Stimulated activated memory B cell treated with anti-CD40 and anti-IgM and Interleukin-4, amounts not matched to agents 10 μg/mL and 1 μg/mL and 100 μg/mL, for 72 hours (primary cell): ENCODE measurements around the gene ZCCHC4.
"Not testable (repeated sequence)": the region's sequence is repeated elsewhere in the genome, so short reads cannot be mapped to it uniquely, and the experiment has no call there.

Experiments used
- ATAC-seq: fragments of 150-1000 bp; cut with Tn5 transposase; 2 replicates; pipeline ENCODE4 v1.10.0; 2021
- H3K27ac Mint-ChIP-seq: one replicate; pipeline ENCODE4 v1.8.0; 2022; ENCODE audit warnings: mild to moderate bottlenecking, mixed read lengths
- H3K27me3 Mint-ChIP-seq: one replicate; pipeline ENCODE4 v1.8.0; 2022; ENCODE audit warnings: mixed read lengths
- H3K36me3 Mint-ChIP-seq: one replicate; pipeline ENCODE4 v1.8.0; 2022; ENCODE audit warnings: mixed read lengths
- H3K4me1 Mint-ChIP-seq: one replicate; pipeline ENCODE4 v1.8.0; 2022; ENCODE audit warnings: mixed read lengths
- H3K4me3 Mint-ChIP-seq: one replicate; pipeline ENCODE4 v1.8.0; 2022; ENCODE audit warnings: mild to moderate bottlenecking, moderate library complexity, mixed read lengths
- H3K9me3 Mint-ChIP-seq: one replicate; pipeline ENCODE4 v1.8.0; 2022; ENCODE audit warnings: mixed read lengths

ZCCHC4 gene

DNA sequence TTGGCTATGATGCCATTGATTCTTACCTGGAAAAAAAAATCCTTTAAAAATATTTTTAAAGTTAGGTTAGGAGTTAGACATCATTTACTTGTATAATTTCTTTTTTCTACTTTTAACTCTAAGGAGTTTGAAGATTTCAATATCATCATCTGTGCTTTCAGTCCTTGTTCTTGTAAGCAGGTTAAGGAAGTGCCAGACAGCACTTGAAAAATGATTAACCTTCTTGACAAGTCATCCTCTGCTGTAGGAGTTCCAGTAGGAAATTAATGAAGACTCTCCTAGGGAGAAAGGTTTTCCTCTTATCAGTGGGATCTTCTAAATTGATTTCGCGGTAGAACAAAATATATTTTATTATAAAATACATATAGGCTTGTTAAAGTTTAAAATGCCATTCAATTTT, 35.4 kb downstream of the ZCCHC4 start:
- no peak overlapping the region for H3K4me3 Mint-ChIP-seq

DNA sequence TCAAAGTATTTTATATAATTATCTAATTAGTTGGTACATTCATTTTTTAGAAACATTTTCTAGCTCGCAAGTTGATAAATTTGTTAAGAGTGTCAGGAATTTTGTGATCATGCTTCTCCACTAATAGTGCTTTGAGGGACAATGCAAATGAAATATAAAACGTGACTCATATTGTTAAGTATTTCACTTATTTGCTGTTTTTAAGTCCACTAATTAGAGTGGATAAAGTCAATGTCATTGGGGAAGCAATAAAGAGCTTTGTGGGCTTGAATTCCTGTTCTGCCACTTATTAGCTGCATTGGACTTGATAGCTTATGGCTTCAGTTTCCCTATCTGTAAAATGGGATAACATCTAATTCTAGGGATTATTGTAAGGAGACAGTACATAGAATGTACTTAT, 38.0 kb downstream of the ZCCHC4 start:
- Mint-ChIP-seq H3K27me3 (no peaks in the 10 kb centered on the region), H3K9me3 (no peaks in the 10 kb centered on the region), H3K36me3 (peaks cover 15% of the 10 kb centered on the region), H3K4me1 (peaks cover 8% of the 10 kb centered on the region), H3K4me3 (no peak overlapping the region), H3K27ac (no peak overlapping the region)
- ATAC-seq = no peak

More for the DNA sequence above, 35.4 kb downstream of the ZCCHC4 start:
- no peak for ATAC-seq
- no peaks in the 10 kb centered on the region for H3K27me3 Mint-ChIP-seq
- H3K27ac Mint-ChIP-seq = no peak overlapping the region
- peaks cover 8% of the 10 kb centered on the region for H3K4me1 Mint-ChIP-seq
- peaks cover 15% of the 10 kb centered on the region for H3K36me3 Mint-ChIP-seq
- no peaks in the 10 kb centered on the region for H3K9me3 Mint-ChIP-seq

DNA sequence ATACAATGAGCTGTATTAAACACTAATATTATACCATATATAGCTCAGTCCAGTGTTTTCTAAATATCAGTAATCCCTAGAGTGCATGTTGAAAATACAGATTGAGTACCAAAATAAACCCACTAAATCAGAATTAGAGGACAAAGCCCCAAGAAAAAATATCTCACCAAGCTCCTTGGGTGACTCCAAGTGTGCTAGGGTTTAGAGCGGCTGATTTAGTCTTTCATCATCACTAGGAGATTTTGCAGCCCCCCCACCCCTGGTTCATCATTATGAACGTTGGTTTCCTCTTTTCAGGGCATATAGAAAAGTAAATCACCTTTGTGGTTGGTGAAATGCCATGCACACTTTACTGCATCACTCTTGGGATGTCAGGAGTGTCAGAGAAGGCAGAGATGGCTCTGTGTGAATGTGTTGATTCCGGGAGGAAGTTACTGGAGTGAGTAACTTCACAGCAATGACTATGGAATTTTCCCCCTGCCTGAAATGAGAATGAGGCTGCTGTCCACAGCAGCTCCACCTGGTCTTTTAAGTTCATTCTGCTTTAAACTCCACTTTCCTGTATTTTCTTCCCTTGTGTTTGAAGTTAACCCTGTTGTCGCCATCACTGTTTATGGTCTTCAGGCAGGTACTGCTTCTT, 39.3 kb downstream of the ZCCHC4 start:
- no peak overlapping the region for H3K27ac Mint-ChIP-seq
- no peak for ATAC-seq
- no peak overlapping the region for H3K4me3 Mint-ChIP-seq
- peaks cover 2% of the 10 kb centered on the region for H3K4me1 Mint-ChIP-seq
- H3K36me3 Mint-ChIP-seq = peaks cover 16% of the 10 kb centered on the region
- no peaks in the 10 kb centered on the region for H3K27me3 Mint-ChIP-seq
- H3K9me3 Mint-ChIP-seq = no peaks in the 10 kb centered on the region

DNA sequence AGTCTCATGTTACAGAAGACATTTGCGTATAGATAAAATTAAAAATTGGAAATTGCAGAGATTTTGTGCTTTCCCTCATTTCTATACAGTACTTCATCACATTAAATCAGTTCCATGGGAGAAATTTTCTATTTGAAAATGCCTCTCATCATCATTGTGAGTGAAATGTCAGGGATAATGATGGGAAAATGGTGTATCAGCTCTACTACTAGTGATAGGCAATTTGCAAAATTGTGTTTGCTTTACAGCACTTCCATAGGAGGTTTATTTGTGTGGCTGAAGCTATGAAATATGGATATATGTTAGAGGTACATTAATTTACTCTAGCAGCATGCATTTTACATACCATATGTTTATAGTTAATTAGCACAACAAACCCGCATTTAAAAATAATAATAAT, 43.5 kb downstream of the ZCCHC4 start:
- Mint-ChIP-seq H3K9me3 (peaks cover 3% of the 10 kb centered on the region), H3K4me1 (no peaks in the 10 kb centered on the region), H3K4me3 (no peak overlapping the region), H3K27me3 (no peaks in the 10 kb centered on the region), H3K36me3 (peaks cover 39% of the 10 kb centered on the region), H3K27ac (no peak overlapping the region)
- ATAC-seq = no peak

DNA sequence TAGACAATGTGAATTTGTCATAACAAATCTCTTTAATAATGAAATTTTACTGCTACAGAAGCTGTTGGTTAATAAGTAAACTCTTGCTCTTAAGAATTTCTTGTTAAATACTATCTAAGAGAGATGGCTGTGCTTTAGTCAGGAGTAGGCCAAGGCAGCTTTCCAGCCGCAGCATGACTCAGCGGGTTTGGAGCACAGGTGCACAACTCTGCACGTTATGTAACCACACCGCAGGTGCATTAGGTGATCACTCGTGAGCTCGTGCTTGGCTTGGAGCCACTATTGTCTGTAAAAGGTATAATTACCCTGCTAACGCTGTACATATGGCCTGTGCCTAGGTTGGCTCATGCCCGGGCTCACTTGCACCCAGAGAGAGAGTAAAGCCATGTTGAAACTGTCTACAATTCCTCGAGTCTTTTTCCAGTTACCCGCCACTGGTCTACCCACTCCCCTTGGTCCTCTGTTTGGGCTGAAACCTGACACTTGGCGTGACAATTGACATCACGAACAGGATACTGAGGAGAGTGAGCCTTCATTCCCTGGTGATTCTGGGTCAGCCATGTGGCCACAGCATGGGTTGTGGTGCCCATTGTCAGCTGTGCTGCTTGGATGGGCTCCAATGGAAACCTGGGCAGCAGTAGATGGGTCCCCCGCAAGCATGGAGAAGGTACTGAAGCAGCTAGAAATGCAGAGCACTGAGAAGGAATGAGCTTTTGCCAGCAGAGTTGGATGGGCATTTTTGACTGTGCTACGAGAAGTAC, 46.1 kb downstream of the ZCCHC4 start:
- Mint-ChIP-seq H3K4me1 (no peaks in the 10 kb centered on the region), H3K9me3 (peaks cover 3% of the 10 kb centered on the region), H3K27me3 (no peaks in the 10 kb centered on the region), H3K27ac (no peak overlapping the region), H3K4me3 (no peak overlapping the region), H3K36me3 (peaks cover 43% of the 10 kb centered on the region)
- no peak for ATAC-seq

DNA sequence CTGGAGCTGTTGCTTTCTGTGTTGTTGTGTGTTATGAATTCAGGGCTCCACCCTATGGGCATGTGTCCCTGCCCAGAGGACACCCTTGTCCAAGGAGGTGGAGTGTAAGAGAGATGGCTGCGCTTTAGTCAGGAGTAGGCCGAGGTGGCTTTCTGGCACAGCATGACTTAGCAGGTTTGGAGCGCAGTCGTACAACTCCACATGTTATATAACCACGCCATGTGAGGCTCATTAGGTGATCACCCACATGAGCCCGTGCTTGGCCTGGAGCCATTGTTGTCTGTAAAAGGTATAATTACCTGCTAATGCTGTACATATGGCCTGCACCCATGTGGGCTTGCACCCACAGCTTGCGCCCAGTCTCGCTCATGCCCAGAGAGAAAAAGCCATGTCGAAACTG, 48.7 kb downstream of the ZCCHC4 start:
- Mint-ChIP-seq H3K27me3 (no peaks in the 10 kb centered on the region), H3K27ac (no peak overlapping the region), H3K36me3 (peaks cover 46% of the 10 kb centered on the region), H3K4me3 (no peak overlapping the region), H3K9me3 (peaks cover 3% of the 10 kb centered on the region), H3K4me1 (no peaks in the 10 kb centered on the region)
- ATAC-seq = no peak

DNA sequence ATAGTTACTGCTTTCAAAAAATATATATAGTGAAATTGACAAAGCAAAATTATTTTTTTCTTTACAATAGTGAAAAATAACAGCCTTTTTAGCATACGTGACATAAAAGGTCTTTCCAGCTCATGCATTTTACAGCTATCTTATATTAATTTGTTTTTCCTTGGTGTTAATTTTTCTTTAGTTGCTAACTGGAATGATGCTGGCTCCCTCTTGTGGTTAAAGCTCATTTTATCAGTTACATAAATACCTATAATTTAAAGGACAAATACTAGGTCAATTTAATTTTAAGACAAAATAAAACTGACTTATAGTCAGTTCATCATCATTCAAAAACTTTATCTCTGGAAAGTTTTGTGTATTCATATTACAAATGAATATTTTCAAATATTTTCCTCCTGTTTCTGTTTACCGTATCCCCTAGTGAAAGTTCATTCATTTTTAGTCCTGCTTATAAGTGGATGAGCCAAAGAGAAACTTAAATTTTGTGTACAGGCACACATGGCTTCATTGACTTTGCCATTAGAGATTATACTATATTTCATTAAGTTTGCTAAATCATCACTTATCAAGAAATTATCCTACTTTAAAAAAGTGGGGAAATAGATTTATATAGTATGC, 54.5 kb downstream of the ZCCHC4 start:
- no peaks in the 10 kb centered on the region for H3K9me3 Mint-ChIP-seq
- H3K27ac Mint-ChIP-seq = no peak overlapping the region
- H3K4me3 Mint-ChIP-seq = no peak overlapping the region
- ATAC-seq = no peak
- peaks cover 26% of the 10 kb centered on the region for H3K36me3 Mint-ChIP-seq
- no peaks in the 10 kb centered on the region for H3K4me1 Mint-ChIP-seq
- no peaks in the 10 kb centered on the region for H3K27me3 Mint-ChIP-seq

DNA sequence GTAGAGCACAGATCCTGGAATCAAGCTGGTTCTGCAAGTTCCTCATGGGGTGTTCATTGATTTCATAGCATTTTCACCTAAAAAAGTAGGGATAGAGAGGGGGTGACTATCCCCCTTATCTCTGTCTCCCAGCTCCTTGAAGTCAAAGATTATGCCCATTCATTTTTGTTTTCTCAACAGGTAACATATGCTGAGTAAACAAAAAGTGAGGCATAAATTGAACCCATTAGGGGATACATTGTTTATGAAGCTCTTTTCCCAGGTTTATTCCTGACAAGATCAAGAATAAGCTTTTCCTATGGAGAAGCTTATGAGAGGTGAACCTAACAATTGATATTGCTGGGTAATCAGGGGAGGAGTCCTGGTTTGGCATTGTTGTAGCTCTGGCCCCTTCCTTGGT, 55.3 kb downstream of the ZCCHC4 start:
- H3K27ac Mint-ChIP-seq = no peak overlapping the region
- H3K9me3 Mint-ChIP-seq = no peaks in the 10 kb centered on the region
- H3K4me1 Mint-ChIP-seq = no peaks in the 10 kb centered on the region
- no peak overlapping the region for H3K4me3 Mint-ChIP-seq
- H3K36me3 Mint-ChIP-seq = peaks cover 26% of the 10 kb centered on the region
- no peaks in the 10 kb centered on the region for H3K27me3 Mint-ChIP-seq
- no peak for ATAC-seq

DNA sequence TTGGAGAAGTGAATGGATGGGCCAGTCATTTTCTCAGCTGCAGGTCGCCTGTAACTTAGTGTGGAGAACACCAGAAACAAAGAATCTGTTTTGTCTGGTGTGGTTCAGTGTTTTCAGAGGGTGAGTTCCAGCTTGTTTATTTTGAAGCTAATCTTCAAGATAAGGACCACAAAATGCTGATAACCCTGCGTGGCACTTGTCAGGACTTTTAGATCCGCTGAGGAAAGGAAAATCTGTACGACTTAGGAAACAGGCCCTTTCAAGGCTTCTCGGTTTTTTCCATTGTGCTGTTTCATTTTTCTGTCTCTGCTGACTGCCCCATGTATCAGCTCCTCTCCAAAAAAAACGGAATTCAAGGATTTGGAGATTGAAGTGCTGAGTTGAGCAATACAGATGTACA, 55.7 kb downstream of the ZCCHC4 start:
- H3K4me1 Mint-ChIP-seq = no peaks in the 10 kb centered on the region
- no peaks in the 10 kb centered on the region for H3K27me3 Mint-ChIP-seq
- peaks cover 26% of the 10 kb centered on the region for H3K36me3 Mint-ChIP-seq
- no peak for ATAC-seq
- H3K4me3 Mint-ChIP-seq = no peak overlapping the region
- no peaks in the 10 kb centered on the region for H3K9me3 Mint-ChIP-seq
- no peak overlapping the region for H3K27ac Mint-ChIP-seq

DNA sequence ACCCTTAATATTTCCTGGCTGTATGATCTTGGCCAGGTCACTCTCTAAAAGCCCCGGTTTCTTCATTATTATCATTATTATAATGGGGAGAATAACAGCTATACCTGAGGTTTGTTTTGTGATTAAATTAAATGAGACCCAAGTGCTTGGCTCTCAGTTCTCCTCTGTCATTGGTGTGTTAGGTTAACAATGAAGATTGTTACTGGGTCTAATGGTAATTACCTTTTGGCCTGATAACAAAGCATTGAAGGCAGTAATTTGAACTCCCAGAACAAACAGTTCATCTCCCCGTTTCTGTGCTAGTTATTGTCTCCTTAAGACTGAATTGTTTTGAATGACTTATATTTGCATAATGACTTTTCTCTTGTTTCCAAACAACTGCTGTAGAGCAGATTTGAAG, 57.7 kb downstream of the ZCCHC4 start:
- Mint-ChIP-seq H3K9me3 (no peaks in the 10 kb centered on the region), H3K4me3 (no peak overlapping the region), H3K4me1 (no peaks in the 10 kb centered on the region), H3K27me3 (no peaks in the 10 kb centered on the region), H3K36me3 (peaks cover 13% of the 10 kb centered on the region), H3K27ac (no peak overlapping the region)
- ATAC-seq = no peak

DNA sequence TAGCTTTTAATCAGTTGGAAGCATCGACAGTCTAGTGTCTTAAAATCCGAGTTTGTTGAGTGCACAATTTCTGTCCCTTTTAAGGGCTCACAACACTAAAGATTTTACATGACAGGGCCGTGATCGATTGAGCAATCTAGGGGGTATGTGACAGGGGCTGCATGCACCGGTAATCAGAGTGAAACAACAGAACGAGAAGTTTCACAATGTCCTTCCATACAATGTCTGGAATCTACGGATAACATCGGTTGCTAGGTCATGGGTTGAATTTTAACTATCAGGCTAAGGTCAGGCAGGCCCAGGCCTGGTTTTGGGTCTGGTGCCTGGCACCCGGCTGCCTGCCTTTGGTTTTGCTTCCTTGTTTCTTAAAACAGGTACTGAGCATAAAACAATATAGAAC, 60.0 kb downstream of the ZCCHC4 start:
- not testable (repeated sequence) for H3K27ac Mint-ChIP-seq, H3K36me3 Mint-ChIP-seq, H3K27me3 Mint-ChIP-seq, H3K9me3 Mint-ChIP-seq, ATAC-seq, H3K4me1 Mint-ChIP-seq, H3K4me3 Mint-ChIP-seq

DNA sequence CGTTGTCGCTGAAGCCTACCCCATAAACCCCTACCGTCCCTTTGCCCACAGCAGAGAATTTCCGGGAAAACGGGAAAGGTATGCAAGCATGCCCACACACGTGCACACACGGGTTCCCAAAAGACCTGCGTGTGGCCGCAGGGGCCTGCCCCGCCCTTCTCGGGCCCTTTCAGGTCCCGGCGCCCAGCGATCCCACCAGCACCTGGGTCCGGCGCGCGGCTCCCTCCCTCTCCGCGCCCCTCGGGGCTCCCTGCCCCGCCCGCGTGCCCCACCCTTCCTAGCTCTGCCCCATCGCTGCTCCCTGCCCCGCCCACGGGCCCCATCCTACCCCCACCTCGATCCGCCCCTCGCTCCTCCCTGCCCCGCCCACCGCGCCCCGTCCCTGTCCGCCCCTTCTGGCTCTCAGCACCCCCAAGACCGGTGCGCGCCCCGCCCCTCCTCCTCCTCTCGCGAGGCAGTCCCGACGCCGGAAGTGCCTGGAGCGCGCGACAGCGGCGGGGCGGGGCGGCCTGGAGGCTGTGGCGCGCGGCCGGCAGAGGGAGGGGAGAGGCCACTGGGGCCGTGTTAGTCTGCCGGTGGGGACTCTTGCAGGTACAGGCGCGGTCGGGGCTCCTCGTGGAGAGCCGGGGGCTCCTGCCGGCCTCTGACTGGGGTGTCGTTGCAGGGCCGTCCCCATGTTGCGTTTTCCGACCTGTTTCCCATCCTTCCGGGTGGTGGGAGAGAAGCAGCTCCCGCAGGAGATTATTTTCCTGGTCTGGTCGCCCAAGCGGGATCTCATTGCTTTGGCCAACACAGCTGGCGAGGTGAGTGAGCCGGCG, 64.4 kb downstream of the ZCCHC4 start, which contains the start of gene ANAPC4:
Gene ANAPC4 (plus strand): TSS at position 510 of the 818 bp plus-strand sequence. CDS start 165 bp downstream, at position 675.
- peak; percentile 99 for ATAC-seq
- Mint-ChIP-seq H3K36me3 (peaks cover 10% of the 10 kb centered on the region), H3K27ac (no peak within 1 kb of the TSS), H3K4me1 (peaks cover 6% of the 10 kb centered on the region), H3K4me3 (no peak within 1 kb of the TSS), H3K27me3 (no peaks in the 10 kb centered on the region), H3K9me3 (no peaks in the 10 kb centered on the region)

DNA sequence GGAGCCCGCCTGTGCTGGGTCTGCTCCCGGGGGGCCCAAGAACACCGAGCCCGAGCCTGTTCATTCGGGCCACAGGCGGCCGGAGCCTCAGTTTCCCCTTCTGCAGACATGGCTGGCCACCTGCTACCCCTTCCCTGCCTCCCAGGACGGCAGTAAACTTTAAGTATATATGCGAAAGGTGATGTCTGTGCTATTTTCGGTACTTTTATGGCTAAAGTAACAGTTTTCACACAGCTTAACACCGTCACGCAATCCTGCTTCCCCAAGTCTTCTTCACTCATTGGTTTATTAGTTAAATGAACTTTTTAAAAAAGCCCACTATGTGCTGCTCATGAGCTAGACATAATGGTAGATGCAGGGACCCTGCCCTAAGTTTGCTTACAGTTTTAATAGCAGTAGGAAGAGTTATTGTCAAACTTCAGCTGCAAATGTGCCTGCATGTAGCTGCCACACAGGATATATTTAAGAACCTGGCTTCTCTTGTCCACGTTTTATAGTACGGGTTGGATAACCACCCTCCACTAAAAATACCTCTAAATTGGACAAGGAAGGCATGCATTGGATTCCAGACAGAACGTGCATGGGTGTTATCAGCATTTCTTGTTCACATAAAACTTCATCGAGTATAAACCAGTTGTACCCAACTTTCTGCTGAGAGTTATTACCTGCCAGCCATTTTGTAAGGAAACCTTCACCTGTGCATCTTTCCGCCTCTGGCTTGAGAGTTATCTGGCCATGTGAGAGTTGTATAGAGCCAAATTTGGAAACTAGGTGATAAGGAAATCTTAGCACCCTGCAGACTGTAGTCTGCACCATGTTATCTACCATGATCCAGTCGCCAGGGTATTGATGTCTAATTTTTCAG, 65.2 kb downstream of the ZCCHC4 start:
- H3K36me3 Mint-ChIP-seq = peaks cover 16% of the 10 kb centered on the region
- ATAC-seq = no peak
- peaks cover 6% of the 10 kb centered on the region for H3K4me1 Mint-ChIP-seq
- H3K27me3 Mint-ChIP-seq = no peaks in the 10 kb centered on the region
- no peak overlapping the region for H3K27ac Mint-ChIP-seq
- H3K9me3 Mint-ChIP-seq = no peaks in the 10 kb centered on the region
- H3K4me3 Mint-ChIP-seq = no peak overlapping the region

DNA sequence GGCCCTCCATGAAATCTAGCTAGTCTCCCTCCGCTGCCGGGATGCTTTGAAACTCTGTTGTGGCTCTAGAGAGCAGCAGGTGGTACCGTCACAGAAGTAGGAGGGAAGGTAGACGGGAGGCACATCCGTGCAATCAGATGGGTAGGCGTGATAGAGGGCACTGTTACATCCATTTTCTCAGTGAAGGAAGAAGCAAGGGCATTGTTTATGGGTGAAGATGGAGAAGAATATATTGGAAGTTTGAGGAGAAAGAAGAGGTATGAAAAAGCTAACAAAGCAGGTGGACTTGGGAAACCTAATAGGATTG, 65.8 kb downstream of the ZCCHC4 start:
- H3K4me1 Mint-ChIP-seq = peaks cover 6% of the 10 kb centered on the region
- ATAC-seq = no peak
- no peak overlapping the region for H3K4me3 Mint-ChIP-seq
- no peaks in the 10 kb centered on the region for H3K27me3 Mint-ChIP-seq
- H3K27ac Mint-ChIP-seq = no peak overlapping the region
- H3K36me3 Mint-ChIP-seq = peaks cover 21% of the 10 kb centered on the region
- no peaks in the 10 kb centered on the region for H3K9me3 Mint-ChIP-seq

DNA sequence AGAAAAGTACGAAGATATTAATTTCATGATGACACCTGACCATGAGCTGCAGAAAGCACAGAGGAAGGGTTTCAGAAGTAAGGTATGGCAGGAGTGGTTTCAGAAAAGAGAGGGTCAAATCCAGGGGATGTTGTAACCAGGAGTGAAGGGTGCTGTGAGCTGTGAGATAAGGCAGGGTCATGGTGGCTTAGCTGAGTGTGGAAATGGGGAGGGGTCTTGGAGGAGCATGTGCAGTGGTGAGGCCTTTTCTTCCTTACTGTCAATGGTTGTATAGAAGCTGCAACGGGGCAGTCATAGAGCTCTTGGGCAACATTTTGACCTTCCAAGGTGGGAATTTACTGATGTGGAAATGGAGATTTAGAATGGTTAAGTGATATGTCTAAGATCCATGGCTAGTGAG, 67.0 kb downstream of the ZCCHC4 start:
- Mint-ChIP-seq H3K27me3 (no peaks in the 10 kb centered on the region), H3K27ac (no peak overlapping the region), H3K36me3 (peaks cover 29% of the 10 kb centered on the region), H3K9me3 (no peaks in the 10 kb centered on the region), H3K4me3 (no peak overlapping the region), H3K4me1 (peaks cover 6% of the 10 kb centered on the region)
- no peak for ATAC-seq
